HS-27A (cell line): ENCODE measurements around the gene SH3RF1.

ENCODE experiments used
- DNase-seq: peaks from one replicate; pipeline ENCODE4 v3.0.0-alpha.2; 2012; ENCODE audit warnings: low read depth, missing footprints

The SH3RF1 gene

GRCh38 chr4:169064296-169064695 lies 206.5 kb downstream of the SH3RF1 start:
- DNase-seq: no peak

GRCh38 chr4:169063441-169063840 lies 207.3 kb downstream of the SH3RF1 start:
- DNase-seq: no peak

- DNase-seq: no peak
Observed at GRCh38 chr4:169062897-169063244, 207.9 kb downstream of the SH3RF1 start.

DNA sequence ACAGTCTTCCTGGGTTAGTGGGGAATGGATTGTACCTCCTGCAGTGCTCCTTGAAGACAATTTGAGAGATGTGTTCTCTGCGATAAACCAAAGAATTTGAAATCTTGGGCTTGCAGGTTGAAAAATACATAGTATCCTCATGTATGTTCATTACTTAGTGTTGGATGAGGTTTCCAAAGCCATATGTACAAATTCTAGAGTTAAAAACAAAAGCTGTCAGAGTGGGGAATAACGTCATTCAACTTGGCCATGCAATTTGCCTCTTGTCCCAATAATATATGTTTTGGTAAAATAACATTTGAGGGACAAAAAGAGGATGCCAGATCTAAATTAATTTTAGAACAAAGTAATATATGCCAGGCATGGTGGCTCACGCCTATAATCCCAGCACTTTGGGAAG lies 209.4 kb downstream of the SH3RF1 start:
- no peak for DNase-seq

DNA sequence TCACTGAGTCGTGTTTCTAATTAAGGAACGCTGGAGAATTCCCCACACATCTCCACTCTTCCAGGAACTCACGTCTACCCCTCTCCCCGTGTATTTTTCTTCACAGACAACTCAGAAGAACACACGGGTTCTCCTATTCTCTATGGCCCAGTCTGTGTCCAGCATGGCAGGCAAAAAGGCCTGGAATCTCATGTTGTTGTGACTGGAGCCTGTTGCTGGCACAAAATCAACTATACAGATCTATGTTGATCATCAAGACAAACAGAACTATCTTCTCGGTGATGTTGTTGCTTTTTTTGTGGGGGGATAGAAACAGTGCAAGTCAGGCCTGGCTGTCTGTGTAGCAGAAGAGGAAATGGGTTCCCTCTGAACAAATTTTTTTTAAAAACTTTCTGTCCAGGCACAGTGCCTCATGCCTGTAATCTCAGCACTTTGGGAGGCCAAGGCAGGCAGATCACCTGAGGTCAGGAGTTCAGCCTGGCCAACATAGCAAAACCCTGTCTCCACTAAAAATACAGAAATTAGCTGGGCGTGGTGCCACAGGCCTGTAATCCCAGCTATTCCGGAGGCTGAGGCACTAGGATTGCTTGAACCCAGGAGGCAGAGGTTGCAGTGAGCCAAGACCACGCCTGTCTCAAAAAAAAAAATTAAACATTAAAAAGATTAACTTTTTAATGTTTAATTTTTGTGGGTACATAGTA lies 210.2 kb downstream of the SH3RF1 start:
- no peak for DNase-seq

GRCh38 chr4:169059306-169060211 lies 211.2 kb downstream of the SH3RF1 start:
- no peak for DNase-seq

DNA sequence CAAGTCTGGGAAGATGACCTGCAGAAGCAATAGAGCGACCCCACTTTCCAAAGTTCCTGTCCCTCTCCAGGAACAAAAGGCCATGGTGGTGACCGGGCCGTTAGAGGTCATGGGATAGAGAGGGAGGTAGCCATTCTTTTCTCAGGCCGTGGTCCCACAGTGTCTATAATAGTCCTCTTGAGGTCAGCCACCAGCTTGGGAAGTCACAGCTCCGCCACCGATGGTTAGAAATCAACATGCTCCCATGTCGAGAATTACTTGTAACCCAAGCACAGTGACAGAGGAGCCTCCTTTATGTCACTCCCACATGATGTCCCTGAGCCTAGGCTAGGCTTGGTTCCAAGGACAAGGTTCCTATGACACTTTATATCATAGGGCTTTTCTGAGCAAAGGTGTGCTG lies 212.4 kb downstream of the SH3RF1 start:
- no peak for DNase-seq

GRCh38 chr4:169054879-169055278 lies 215.9 kb downstream of the SH3RF1 start:
- DNase-seq: no peak

GRCh38 chr4:169052594-169052945 lies 218.2 kb downstream of the SH3RF1 start:
- no peak for DNase-seq

DNA sequence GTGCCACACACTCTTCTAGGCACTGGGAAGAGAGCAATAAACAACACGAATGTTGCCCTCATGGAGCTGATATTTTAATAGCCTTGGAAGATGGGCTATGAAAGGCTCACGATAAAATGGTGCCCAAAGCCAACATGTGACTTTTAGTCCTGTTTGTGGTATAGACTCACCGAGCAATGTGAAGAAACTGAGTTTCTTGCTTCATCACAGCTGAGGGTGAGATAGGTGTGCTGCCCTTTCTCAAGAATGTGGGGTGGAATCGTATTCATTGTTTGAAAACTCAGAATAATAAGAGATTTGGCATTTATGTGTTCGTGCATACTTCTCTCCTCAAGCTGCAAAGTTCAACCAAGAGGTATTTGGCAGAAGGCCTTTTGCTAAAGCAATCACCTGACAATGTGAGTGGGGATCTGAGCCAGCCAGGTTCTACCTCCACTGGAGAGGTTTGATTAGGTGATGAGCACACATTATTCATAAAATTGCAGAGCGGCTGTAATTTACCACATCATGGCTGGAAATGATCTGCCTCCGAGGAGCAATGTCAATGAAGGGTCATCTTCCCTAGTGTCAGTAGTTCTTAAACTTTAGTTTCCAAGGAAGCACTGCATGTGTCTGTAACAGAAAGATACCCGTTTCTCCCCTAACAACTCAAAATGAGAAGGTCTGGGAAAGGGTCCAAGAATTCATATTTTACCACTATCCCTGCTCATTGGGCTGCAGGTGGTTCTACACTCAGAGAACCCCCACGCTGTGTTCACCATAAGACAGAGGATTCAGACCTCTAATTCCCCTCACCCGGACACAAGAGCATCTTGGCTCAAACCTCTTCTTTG lies 218.8 kb downstream of the SH3RF1 start:
- no peak for DNase-seq

GRCh38 chr4:169050881-169051760 lies 219.6 kb downstream of the SH3RF1 start:
- no peak for DNase-seq

DNA sequence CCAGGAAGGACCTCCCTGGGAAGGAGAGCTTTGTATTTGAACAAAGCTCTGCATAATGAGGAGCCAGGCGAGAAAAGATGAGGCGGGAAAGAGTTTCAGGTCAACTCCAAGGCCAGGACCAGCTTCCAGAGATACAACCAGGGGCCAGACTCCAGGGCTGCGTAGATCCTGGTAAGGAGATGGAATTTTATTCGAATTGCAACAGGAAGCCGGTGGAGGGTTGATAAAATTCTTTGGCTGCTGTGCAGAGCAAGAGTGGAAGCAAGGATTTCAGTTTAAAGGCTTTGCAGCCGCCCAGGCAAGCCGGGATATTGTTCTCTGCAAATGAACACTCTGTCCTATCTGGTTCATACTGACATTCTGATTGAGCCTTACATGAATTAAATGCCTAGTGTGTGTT lies 220.5 kb downstream of the SH3RF1 start:
- DNase-seq: no peak

- DNase-seq: no peak
Observed at GRCh38 chr4:169048868-169049414, 221.8 kb downstream of the SH3RF1 start.

DNA sequence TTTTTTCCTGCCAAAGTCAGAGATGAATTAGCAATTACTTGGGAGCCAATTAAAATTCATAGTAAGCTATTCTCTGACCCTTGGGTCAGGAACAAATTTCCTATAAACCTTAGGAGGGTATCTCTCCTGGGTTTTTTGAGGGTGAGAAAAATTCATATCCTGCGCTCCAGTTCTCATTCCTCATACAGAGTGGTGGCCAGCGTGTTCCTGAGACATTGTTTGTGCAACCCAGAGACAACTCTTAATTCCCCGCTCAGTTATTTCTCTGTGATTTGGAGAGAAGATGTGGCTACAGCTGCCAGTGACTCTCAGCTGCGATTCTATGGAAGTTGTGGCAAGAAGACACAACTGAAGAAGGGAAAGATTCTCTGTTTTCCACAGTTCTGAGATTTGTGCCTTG lies 222.8 kb downstream of the SH3RF1 start:
- DNase-seq: no peak

DNA sequence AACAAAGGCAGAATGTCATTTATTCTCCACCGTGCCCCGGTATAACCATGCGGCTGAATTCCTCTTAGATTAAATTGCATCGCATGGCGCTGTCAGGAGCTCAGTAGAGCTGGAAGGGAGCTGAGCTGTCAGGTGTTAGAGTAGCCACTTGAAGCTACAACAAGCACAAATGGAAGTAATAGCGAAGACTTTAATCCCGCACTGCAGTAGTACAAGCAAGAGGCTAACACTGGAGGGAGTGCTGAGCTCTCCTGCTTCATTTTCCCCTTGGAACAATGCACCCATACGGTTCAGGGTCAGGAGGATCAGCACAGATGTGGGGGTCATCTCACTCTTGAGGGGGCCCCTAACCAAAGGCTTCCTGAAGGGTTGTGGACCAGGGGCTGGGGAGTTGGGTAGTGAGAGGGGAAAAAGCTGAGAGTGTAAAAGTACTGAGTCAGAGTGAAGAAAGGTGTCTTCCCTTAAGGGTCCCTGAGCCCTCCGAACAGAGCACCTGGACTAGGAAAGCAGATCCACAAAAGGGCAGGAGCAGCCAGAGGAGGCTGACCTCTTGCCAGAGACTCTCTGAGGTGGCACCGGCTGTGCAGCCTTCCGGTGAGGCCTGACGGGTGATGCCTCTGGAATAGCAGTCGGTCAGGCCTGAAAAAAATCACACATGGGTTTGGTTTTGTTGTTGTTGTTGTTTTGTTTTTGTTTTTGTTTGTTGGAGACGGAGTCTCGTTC lies 224.7 kb downstream of the SH3RF1 start:
- DNase-seq: no peak

DNA sequence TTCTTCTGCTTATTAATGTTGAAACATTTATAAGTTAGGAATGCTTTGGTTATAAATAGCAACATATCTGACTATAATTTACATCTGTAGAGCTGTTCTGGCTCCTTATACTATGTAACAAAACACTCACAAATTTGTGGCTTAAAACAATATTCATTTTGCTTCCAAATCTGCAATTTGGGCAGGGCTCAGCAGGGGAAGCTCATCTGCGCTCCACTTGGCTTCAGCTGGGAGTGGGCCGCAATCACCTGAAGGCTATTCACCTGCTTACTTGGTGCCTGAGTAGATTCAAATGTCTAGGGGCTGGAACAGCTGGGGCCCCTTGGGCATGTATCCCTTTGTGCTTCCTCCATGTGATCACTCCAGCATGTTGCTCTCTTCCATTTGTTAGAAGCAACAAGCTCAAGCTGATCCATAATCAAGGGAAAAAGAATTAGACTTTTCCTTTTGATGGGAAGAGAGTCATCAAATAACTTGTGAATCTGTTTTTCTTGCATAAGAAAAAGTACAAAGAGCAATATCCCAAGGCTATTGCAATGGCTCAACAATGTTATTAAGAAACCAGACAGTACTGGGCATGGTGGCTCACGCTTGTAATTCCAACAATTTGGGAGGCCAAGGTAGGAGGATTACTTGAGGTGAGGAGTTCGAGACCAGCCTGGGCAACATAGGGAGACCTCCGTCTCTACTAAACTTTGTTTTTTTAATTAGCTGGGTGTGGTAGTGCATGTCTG lies 225.9 kb downstream of the SH3RF1 start:
- no peak for DNase-seq
